Liver (tissue), 9 donors: ENCODE measurements around the gene IGSF22. TPM values are rescaled to one million over a fixed set of nuclear protein-coding genes. Genes with fewer than 3 reads are reported as not detected.

Experiments used
- DNase-seq: peaks from one replicate; pipeline ENCODE4 v3.0.0-alpha.2; 2017; ENCODE audit warnings: low spot score
- H3K27ac ChIP-seq, 2 donors: one replicate each; pipeline ENCODE4 v1.7.0; 2013; ENCODE audit warnings: inconsistent platforms in 2 of 2, low read length in 2 of 2, control low read depth in 1 of 2, low read depth in 1 of 2, mild to moderate bottlenecking in 1 of 2
- H3K27me3 ChIP-seq, 4 donors: one replicate each; pipeline versions ENCODE4 v1.6.1 to v1.7.0; 2013; ENCODE audit warnings: low read length in 3 of 4, inconsistent platforms in 1 of 4, mild to moderate bottlenecking in 1 of 4, moderate library complexity in 1 of 4; ENCODE audit not compliant: control insufficient read depth in 4 of 4, insufficient read depth in 4 of 4
- H3K36me3 ChIP-seq, 4 donors: one replicate each; pipeline versions ENCODE4 v1.6.1 to v1.7.0; 2013; ENCODE audit warnings: low read length in 3 of 4, mild to moderate bottlenecking in 3 of 4, low read depth in 1 of 4, moderate library complexity in 1 of 4; ENCODE audit not compliant: control insufficient read depth in 4 of 4, insufficient read depth in 3 of 4
- H3K4me1 ChIP-seq, 4 donors: one replicate each; pipeline versions ENCODE4 v1.6.1 to v1.7.0; 2013; ENCODE audit warnings: low read length in 3 of 4, mild to moderate bottlenecking in 3 of 4, moderate library complexity in 1 of 4; ENCODE audit not compliant: control insufficient read depth in 4 of 4, insufficient read depth in 4 of 4
- H3K4me3 ChIP-seq, 3 donors: one replicate each; pipeline versions ENCODE4 v1.6.1 to v1.7.0; 2013; ENCODE audit warnings: low read length in 3 of 3, control low read depth in 1 of 3, low read depth in 1 of 3, mild to moderate bottlenecking in 1 of 3
- H3K9ac ChIP-seq, 2 donors: one replicate each; pipeline ENCODE4 v1.7.0; 2013; ENCODE audit warnings: low read length in 2 of 2, mild to moderate bottlenecking in 2 of 2, moderate library complexity in 2 of 2, control low read depth in 1 of 2, low read depth in 1 of 2
- H3K9me3 ChIP-seq, 4 donors: one replicate each; pipeline versions ENCODE4 v1.6.1 to v1.7.0; 2013; ENCODE audit warnings: low read length in 3 of 4; ENCODE audit not compliant: control insufficient read depth in 4 of 4
- ATF3 ChIP-seq: IDR thresholded peaks from 2 replicates; pipeline ENCODE4 v1.6.1; 2016; ENCODE audit warnings: antibody characterized with exemption
- CTCF ChIP-seq: fragments of 150-350 bp; IDR thresholded peaks from 2 replicates; pipeline ENCODE4 v1.5.1; 2017; ENCODE audit warnings: improper control_type of control experiment, low read depth, low read length; ENCODE audit not compliant: missing input control
- FOXA1 ChIP-seq: IDR thresholded peaks from 2 replicates; pipeline ENCODE4 v1.6.1; 2016; ENCODE audit warnings: antibody characterized with exemption
- FOXA2 ChIP-seq: IDR thresholded peaks from 2 replicates; pipeline ENCODE4 v1.6.1; 2016; ENCODE audit warnings: antibody characterized with exemption
- GABPA ChIP-seq, 2 donors: IDR thresholded peaks in 1 of 2; conservative IDR thresholded peaks in 1 of 2; 2 replicates each; pipeline ENCODE4 v1.6.1; 2016; ENCODE audit warnings: antibody characterized with exemption in 2 of 2, mild to moderate bottlenecking in 1 of 2, moderate library complexity in 1 of 2
- HNF4G ChIP-seq: IDR thresholded peaks from 2 replicates; pipeline ENCODE4 v1.6.1; 2016; ENCODE audit warnings: antibody characterized with exemption
- NR2F2 ChIP-seq: IDR thresholded peaks from 2 replicates; pipeline ENCODE4 v1.6.1; 2016; ENCODE audit warnings: antibody characterized with exemption
- RAD21 ChIP-seq, 2 donors: IDR thresholded peaks; 2 replicates each; pipeline ENCODE4 v1.6.1; 2016; ENCODE audit warnings: antibody characterized with exemption in 2 of 2, mild to moderate bottlenecking in 2 of 2
- REST ChIP-seq: IDR thresholded peaks from 2 replicates; pipeline ENCODE4 v1.6.1; 2016; ENCODE audit warnings: antibody characterized with exemption, mild to moderate bottlenecking
- RXRA ChIP-seq, 2 donors: IDR thresholded peaks; 2 replicates each; pipeline ENCODE4 v1.6.1; 2017 to 2018; ENCODE audit warnings: antibody characterized with exemption in 2 of 2, mild to moderate bottlenecking in 1 of 2
- SP1 ChIP-seq: IDR thresholded peaks from 2 replicates; pipeline ENCODE4 v1.6.1; 2018; ENCODE audit warnings: antibody characterized with exemption, mild to moderate bottlenecking
- TAF1 ChIP-seq: conservative IDR thresholded peaks from 2 replicates; pipeline ENCODE4 v1.6.1; 2016; ENCODE audit warnings: antibody characterized with exemption, mild to moderate bottlenecking
- ZBTB33 ChIP-seq: IDR thresholded peaks from 2 replicates; pipeline ENCODE4 v1.6.1; 2016; ENCODE audit warnings: antibody characterized with exemption
- WGBS: extraction: QIAGEN DNeasy Blood & Tissue Kit; methylation state at CpG from one replicate; pipeline ENCODE4 v1.1.7; 2013; 5-methylcytosine and 5-hydroxymethylcytosine counted together
- polyA plus RNA-seq, 2 donors: library from polyadenylated mRNA; stranded (reverse) in 1 of 2; unstranded in 1 of 2; fragments of 200-250 nt in 1 of 2; fragments of >200 nt in 1 of 2; fragmentation: Nextera tagmentation in 1 of 2; extraction: Ambion mirVana in 1 of 2; gene quantifications; one replicate each; pipeline versions ENCODE4 v1.2.1 to v1.2.3, GENCODE V29; 2013 to 2015
- total RNA-seq, 2 donors: library from RNA; depleted of rRNA; stranded (reverse); fragments of >200 nt; gene quantifications; one replicate each; pipeline ENCODE4 v1.2.3, GENCODE V29; 2014
- donor health status: healthy.
- donor health status: healthy.
- donor health status: healthy.
- donor health status: healthy.
- donor health status: healthy.

Gene IGSF22
- total and polyA plus RNA-seq, 4 donors: 0.12 to 0.26 TPM; not detected in 2

- 80% methylated on average over 5 of the region's 5 CpGs for WGBS
Observed at GRCh38 chr11:18720091-18720807, 5.7 kb downstream of the IGSF22 start.

GRCh38 chr11:18715476-18715875 lies 10.5 kb downstream of the IGSF22 start:
- H3K27me3 ChIP-seq: no peaks in the 10 kb centered on the region
- no peak overlapping the region for H3K27ac ChIP-seq
- H3K4me3 ChIP-seq: no peak overlapping the region
- TF ChIP-seq ATF3 (no peak), FOXA2 (no peak), SP1 (no peak), TAF1 (no peak)
- no peak for DNase-seq
- no peaks in the 10 kb centered on the region for H3K36me3 ChIP-seq
- H3K9ac ChIP-seq: no peak overlapping the region
- H3K9me3 ChIP-seq: no peaks in the 10 kb centered on the region
- 78% methylated on average over 7 of the region's 7 CpGs for WGBS
- H3K4me1 ChIP-seq: no peaks in the 10 kb centered on the region

More at GRCh38 chr11:18720091-18720807, 5.7 kb downstream of the IGSF22 start:
- H3K9me3 ChIP-seq: no peaks in the 10 kb centered on the region
- TF ChIP-seq REST (no peak), ATF3 (no peak)
- no peaks in the 10 kb centered on the region for H3K36me3 ChIP-seq
- no peak overlapping the region for H3K4me3 ChIP-seq
- DNase-seq: no peak
- no peak overlapping the region for H3K27ac ChIP-seq
- H3K27me3 ChIP-seq: peaks cover 0 to 4% (median 0%) of the 10 kb centered on the region in 4 donors
- H3K4me1 ChIP-seq: peaks cover 4 to 13% (median 8%) of the 10 kb centered on the region in 4 donors
- H3K9ac ChIP-seq: no peak overlapping the region

- no peak for TF ChIP-seq GABPA (IDR thresholded peaks at IDR 0.05 in 1 of 2, conservative IDR thresholded peaks at IDR 0.05 in 1 of 2)
- TF ChIP-seq FOXA1: no peak
- no peak for TF ChIP-seq ZBTB33
- no peak for TF ChIP-seq RXRA (IDR thresholded peaks at IDR 0.05)
- no peak for TF ChIP-seq REST
- no peak for TF ChIP-seq SP1
- TF ChIP-seq CTCF: no peak
- TF ChIP-seq NR2F2: no peak
- no peak for TF ChIP-seq HNF4G
- no peak for TF ChIP-seq RAD21 (IDR thresholded peaks at IDR 0.05)
Observed at GRCh38 chr11:18714443-18714780, 11.6 kb downstream of the IGSF22 start.

More at GRCh38 chr11:18714443-18714780, 11.6 kb downstream of the IGSF22 start:
- no peak overlapping the region for H3K9ac ChIP-seq
- no peak overlapping the region for H3K27ac ChIP-seq
- no peak for DNase-seq
- H3K27me3 ChIP-seq: no peaks in the 10 kb centered on the region
- WGBS: 83% methylated on average over 10 of the region's 10 CpGs
- H3K4me1 ChIP-seq: no peaks in the 10 kb centered on the region
- H3K4me3 ChIP-seq: no peak overlapping the region
- H3K9me3 ChIP-seq: no peaks in the 10 kb centered on the region
- H3K36me3 ChIP-seq: no peaks in the 10 kb centered on the region
